ENCODE data around the gene CACTIN.
"Not testable (repeated sequence)": the region's sequence is repeated elsewhere in the genome, so short reads cannot be mapped to it uniquely, and the experiment has no call there.

The CACTIN gene

DNA sequence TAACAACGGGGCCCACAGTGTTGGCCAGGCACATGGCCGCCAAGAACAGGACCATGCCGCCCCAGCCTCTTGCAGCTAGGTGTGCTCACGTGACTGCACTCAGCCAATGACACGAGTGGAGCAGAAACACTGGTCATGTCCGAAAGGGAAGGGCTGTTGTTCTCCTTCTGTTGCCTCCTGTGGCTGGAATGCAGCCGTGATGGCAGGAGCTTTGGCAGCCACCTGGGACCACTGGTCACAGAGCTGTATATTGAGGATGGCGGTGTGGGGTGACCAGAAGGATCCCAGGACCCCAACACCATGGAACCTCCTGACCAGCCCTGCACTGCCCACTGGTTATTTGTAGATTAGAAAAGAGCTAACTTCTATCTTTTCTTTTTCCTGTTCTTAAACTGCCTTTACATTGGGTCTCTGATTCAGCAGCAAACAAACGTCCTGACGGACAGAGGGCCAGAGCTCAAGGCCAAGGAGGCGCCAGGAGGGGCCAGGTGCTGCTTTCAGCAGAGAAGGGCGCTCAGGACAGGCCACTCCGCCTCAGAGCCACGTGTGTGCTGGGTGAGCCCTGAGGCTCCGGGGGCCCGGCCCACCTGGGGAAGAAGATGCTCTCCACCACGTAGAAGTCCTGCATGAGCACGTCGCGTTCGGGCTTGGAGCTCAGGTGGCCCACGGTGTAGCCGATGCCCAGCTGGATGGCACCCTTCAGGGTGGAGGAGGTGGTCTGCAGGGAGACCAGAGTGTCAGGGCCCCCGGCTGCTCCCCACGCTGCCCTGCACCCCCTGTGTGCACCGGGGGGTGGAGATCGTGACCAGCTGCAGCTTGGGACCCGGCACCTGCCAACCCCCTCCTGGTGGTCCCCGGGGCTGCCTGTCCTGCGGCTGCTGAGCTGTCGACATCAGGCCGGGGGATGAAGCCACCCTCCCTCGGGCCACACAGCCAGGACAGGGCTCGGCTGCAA, 35.0 kb upstream of the CACTIN start:
- DNase-seq = no peak

DNA sequence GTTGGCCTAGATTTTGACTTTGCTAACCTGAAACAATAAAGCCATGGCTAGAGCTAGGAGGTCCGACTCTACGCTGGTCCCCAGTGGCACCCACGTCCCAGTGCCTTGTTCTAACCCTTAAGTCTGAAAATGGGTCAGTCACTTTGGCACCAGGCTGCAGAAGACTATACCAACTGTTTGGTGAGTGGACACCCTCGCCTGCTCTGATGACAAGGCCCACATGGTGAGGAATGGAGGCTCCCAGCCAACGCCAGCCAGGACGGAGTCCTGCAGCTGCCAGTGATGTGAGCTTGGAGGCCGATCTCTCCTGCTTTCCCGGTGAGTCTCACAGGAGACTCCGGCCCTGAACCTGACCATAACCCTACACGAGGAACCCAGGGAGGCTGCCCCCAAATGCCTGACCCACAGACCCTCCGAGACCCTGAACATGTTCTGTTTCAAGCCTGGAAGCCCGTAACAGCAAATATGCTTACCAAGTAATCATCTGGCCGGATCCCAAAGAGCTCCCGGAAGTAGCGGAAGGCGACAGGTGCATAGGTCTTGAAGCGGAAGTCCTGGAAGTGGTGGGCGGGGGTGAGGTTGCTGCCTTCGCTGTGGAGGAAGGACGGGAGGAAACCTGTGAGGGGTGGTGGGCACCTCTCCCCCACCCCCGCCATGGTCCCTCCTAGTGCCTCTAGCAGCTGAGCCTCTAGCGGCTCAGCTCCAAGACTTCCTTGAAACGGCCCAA, 34.1 kb upstream of the CACTIN start:
- no peak for DNase-seq

DNA sequence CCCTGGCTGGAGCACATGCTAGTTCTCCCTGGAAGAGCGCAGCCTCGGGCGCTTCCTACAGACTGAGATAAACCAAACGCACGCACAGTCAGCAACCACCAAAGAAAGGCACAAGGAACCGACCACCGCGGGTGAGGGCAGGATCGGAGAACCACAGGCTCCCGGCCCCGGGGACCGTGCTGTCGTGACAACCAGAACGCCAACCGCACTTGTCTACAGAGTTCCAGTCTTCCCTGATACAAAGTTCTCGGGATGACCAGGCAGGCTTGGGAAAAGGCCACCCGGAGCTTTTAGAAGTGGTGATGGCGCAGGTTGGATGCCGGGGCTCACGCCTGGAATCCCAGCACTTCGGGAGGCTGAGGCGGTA, 33.1 kb upstream of the CACTIN start:
- DNase-seq = no peak

DNA sequence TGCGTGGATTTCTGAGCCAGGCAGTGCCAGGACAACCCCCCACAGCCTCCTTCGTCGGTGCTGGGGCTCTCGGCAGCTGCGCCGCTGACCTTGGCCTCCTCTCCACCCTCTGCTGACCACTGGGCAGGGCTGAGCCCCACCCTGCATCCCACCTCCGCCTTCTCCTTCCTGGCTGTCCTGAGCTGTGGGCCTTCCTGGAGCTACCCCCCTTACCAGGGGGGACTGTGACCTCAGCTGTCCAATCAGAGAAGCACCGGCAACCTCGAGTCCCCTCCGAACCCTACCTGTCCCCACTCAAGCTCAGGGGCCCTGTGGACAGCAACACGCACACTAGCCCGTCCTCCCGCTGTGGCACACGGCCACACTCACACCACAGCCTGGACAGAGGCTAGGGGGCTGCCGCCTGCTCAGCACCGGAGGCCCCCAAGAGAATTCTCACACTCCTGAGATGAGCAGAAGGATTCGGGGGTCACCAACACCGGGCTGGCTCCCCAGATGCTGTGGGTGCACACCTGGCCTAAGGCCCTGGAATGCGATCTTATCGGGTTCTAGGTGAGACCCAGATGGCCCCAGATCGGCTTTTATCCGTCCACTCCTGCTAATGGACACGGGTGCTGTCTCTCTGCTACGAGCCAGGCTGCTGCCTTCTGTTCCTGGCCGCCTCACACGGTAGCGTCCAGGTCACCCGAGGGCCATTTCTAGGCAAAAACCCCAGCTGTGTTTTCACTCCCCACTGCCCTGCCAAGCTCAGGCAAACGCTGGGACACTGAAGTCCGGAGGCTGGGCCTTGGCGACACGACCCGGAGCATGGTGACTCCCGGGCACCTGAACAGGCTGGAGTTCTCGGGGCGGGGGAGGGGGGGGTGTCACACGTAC, 32.5 kb upstream of the CACTIN start:
- no peak for DNase-seq

DNA sequence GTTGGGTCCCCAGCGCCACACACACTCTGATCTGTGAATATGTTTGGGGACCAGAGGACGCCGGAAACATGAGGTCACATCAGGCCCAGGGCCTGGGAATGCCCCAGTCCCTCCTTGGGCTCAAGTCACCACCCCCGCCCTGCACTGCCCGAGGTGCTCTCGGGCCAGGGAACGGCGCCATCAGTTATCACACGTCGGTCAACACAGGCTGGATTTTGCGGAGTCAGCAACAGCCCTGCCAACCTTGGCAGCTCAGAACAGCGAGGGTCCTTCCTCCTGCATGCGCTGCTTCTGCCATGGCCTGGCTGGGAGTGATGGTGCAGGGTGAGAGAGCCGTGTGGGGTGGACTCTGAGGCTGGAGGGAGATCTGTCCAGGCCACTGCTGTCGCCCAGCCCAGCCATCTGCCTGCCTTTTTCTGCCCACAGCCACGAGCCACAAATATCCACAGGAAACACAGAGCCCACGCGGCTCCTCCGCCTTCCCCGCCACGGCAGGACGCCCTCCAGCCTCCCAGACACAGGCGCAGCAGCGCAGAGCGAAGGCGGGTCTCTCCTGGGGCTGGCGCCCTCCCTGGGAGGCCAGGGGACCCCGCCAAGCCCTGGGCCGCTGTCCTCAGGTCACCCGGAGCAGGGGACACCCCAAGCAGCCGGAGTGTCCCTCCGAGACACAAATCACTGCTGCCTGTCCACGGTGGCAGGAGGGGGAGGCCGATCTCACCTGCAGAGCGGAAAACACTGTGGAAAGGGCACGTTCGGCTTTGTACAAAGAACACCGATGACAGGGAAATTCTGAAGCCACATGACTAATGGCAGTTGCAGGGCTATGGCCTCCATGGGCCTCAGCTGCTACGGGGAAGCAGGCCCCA, 31.6 kb upstream of the CACTIN start:
- no peak for DNase-seq

DNA sequence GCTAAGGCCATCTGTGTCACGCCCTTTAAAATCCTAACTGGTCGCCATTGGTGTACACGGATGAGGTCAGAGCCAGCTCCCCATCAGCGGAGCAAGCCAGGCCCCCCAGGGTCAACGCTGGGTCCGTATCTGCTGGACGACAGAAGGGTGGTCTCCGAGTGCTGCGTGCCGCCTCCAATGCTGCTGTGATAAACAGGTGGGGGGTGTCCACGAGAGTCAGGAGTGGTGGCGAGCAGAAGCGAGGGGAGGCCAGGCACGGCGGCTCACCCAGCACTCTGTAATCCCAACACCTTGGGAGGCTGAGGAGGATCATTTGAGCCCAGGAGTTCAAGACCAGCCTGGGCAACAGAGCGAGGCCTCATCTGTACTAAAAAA, 30.8 kb upstream of the CACTIN start:
- DNase-seq = no peak

DNA sequence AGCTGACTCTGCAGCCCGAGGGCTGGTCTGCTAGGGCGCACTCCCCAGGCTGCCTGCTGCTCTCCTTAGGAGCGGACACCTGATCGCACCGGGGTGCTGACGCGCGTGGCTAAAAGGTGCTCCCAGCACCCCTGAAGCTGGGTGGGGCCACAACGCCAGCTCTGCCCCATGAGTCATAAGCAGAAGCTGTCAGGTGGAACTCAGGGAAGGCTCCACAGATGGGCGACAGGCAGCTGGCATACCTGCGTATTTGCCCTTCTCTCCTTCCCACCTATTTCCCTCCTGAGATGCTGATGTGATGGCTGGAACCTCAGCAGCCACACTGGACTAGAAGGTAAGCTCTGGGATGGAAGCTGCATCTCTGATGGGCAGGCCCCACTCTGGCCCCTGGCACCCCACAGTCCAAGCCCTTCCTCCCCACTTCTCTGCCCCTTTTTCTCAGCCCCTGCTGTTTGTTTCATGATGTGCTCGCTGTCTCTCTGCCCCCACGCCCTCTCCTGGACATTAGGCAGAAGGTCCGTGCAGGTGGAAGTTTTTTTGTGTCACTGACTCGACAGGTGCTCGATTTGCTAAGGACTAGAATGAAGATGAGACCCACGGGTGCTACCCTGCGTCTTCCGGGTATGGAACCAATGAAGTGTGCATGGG, 30.3 kb upstream of the CACTIN start:
- no peak for DNase-seq

DNA sequence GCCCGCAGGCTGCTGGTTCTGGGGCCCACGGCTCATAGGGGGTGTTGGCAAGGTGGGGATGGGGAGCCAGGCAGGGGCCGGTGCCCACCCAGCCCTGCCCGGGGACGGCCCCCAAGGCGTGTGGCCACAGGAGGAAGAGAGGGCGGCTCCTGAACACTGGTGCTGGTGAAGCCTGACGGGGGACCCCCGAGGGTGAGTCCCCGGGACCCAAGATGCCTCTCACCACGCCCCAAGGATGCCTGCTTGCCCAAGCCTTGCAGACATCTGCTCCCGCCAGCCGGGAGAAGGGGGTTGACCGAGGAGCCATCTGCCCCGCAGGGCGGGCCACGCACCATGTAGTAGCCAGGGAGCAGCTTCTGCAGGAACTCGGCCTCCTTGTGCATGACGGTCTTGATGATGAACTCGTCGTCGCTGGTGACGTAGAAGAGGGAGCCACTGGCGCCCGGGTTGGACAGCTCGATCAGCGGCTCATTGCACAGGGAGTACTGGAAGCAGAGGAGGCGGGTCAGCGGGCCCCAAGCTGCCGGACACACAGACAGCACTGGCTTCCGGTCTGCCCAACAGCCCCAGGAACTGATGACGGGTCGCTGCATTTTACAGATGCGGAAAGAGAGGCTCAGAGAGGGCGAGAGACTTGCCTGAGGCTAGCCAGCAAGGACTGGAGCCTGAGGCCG, 29.6 kb upstream of the CACTIN start:
- no peak for DNase-seq

DNA sequence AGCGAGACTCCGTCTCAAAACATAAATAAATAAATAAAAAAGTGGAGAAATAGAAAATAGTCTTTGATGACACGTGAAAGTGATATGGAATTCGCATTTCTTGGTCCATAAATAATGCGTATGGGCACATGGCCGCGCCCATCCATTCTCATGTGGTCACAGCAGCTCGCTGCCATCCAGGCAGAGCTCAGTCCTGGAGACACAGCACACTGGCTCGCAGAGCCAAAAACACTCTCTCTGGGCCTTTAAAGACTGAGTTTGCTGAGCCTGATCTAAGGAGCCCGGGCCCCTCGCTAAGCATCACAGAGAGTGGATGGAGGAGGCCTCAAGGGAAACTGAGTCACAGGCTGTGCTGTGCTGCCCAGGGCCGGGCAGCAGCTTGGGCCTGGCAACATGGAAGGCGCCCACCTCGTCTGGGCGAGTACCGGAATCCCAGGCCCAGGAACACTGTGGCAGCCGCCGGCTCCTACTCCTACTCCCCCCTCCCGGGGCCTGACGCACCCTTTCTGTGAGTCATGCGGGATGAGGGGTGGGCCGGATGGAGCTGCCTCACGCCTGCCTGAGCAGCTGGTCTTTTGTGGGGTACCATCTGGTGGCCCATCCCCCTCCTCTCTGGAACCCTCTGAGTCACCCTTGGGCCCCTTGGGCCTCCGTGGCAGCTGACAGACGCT, 28.9 kb upstream of the CACTIN start:
- no peak for DNase-seq

DNA sequence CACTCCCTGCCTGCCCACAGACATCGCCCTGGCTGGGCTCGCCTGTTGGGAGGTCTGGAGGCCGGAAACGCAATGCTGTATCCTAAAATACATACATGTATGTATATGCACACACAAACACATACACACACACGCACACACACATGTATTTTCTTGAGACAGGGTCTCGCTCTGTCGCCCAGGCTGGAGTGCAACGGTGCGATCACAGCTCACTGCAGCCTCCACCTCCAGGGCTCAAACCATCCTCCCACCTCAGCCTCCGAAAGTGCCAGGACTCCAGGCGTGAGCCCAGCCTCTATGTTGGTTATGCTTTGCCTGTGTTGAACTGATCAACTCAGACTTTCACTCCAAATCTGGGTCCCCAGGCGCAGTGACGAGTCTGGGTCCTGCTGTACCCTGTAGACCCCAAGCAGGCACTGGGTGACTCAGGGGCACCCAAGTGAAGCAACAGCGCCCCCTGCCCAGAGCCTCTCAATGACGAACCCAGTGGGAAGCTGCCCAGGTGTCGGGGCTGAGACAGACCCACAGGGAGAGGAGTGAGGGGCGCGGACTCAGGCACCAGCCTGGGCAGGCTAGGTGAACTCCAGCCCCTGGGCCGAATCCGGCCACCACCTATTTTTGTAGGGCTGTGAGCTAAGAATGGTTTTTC, 27.4 kb upstream of the CACTIN start:
- DNase-seq = no peak

DNA sequence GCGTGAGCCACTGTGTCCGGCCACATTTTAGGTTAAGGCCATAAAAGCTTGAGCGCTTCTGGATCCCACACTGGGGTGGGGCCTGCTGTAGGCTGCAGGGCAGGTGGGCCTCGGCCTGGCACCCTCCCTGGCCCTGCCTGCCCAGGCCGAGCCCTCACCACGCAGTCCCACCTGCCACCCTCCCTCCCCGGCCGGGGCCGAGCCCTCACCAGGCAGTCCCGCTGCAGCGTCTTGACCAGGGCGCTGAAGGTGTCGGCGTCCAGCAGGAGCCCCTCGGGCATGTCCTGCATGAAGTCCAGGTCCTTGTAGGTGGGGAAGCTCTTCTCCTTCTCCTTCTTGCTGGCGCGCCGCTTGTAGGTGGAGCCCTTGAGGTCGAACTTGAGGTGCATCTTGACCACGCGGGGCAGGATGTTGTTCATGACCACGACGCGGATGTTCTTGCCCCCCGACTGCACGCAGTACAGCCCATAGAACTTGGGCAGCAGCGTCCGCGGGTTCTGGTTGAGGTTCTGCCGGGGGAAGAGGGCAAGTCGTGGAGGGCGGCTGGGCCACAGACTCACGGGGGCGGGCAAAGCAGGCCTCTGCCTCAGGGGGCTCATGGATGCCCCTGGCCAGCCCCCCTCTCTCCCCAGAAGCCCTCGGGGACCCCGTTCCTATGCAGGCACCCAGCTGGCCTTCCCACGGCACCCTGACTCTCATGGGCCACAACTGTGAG, 26.6 kb upstream of the CACTIN start:
- no peak for DNase-seq

DNA sequence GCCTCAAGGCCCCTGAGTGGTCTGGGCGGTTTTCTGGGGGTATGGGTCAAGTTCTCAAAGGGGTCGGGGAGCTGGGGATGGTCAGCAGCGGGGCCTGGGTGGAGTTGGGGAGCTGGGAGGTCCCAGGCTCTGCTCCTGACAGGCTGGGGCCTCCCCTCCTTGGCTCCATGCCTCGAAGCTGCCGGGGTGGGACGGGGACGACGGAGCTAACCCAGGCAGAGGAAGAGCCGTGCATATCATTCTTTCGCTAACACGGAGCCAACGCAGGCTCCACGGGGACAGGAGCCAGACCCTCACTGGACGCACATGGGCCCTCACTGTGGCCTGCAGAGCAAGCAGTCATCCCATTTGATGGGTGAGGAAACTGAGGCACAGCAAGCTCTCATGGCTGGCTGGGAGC, 25.8 kb upstream of the CACTIN start:
- DNase-seq = no peak

DNA sequence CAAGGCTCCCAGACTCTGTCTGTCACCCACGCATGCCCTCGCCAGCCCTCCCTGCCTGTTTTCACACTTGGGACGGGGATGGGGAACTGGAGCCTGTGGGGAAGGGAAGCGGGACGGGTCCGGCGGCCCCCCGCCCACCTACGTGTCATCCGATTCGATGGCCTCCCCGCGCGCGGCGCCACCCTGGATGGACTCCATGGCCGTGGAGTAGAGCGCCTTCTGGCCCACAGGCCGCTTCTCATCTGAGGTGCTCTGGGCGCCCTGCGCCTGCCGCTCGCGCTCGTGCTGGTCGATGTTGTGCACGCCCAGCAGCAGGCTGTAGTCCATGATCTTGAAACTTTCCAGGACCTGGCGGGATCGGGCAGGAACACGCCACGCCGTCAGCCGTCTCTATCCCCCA, 25.1 kb upstream of the CACTIN start:
- no peak for DNase-seq

DNA sequence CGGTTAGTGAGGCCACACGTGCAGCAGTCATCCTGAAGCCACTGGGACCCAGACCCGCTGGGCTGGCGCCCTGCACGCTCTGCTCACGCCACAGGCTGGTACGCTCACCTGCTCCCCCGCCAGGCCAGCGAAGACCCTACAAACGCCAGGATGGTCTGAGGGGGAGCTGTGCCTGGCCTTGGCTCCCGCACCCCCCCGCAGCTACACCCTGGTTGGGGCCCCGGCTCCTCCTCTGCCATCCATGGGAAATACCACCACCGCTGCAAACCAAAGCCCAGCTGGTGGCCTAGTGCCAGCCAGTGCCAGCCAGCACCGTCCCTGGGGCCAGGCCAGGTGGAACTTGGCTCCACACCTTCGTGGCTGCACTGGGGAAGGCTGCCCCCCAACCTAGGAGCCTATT, 23.3 kb upstream of the CACTIN start:
- no peak for DNase-seq

DNA sequence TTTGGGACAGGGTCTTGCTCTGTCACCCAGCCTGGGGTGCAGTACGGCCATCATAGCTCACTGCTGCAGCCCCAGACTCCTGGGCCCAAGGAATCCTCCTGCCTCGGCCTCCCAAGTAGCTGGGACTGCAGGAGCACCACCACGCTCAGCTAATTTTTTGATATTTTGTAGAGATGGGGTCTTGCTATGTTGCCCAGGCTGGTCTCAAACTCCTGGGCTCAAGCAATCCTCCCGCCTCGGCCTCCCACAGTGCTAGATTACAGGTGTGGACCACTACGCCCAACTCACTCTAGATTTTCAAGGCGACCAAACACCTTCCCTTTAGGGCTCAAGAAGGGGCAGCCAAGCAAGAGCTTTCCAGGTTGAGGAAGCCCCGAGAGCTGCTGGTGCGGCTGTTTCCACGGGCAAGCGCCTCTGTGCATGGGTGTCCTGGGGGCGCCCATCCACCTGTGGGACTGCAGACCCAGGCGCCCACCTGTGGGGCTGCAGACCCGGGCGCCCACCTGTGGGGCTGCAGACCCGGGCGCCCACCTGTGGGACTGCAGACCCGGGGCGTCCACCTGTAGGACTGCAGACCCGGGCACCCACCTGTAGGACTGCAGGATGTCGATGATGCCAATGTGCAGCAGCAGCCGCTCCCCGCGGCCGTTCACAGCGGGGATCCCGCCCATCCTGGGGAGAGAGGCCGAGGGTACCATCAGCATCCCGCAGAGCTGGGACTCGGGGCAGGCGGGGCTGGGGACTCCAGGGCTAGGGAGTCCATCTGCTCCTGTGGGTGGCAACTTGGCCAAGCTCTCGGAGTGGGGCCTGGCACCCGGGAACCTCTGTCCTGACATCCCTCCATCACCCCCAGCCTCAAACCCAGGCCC, 21.7 kb upstream of the CACTIN start:
- no peak for DNase-seq

DNA sequence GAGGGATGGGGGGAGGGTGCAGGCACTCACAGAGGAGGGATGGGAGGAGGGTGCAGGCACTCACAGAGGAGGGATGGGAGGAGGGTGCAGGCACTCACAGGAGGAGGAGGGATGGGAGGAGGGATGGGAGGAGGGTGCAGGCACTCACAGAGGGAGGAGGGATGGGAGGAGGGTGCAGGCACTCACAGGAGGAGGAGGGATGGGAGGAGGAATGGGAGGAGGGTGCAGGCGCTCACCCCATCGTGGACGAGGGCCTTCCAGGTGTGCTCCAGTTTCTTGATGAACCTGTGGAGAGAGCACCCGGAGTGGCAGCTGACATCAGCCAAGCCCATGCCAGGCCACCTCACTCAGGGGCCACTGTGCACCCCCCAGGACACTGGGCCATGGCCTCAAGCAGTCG, 20.5 kb upstream of the CACTIN start:
- not testable (repeated sequence) for DNase-seq

DNA sequence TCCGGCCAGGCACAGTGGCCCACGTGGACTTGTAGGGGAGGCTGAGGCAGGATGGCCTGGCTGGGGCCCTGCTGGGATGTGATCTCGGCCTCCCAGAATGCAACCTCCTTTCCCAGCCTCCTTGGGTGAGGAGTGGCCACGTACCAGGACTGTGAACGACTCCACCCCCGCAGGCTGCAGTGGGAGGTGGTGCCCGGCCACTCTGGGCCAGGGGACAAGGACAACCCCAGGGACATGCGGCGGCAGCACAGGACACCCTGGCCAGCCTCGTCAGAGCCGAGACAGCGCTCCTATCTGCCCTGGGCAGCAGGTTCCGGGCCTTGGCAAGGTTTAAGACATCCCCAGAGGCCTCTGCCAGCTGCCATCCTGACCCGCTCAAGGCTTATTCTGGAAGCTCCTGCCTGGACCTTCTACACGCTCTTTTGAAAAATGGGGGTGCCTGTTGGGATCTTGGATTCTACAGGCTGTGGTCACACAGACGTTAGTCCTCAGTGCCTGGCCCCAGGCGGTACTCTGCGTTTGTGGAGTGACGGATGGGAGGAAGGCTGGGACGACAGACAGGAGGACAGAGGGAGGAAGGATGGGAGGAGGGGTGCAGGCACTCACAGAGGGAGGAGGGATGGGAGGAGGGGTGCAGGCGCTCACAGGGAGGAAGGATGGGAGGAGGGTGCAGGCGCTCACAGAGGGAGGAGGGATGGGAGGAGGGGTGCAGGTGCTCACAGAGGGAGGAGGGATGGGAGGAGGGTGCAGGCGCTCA, 19.9 kb upstream of the CACTIN start:
- no peak for DNase-seq

DNA sequence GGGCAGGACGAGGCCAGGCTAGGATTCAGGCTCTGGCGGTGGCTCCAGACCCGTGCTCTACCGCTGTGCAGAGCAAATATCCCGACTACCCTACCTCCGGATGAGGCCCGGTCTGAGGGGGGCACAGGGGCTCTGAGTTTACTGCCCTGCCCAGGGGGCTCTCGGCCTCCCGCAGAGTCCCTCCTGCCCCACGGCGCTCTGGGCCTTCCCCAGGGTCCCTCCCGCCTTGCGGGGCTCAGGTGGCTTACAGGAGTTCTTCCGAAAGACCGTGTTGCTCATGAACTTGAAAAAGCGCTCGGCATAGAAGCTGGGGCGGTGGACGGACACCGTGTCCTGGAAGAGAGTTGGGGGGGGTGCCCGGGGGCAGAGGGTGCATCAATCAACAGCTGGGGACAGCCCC, 19.1 kb upstream of the CACTIN start:
- no peak for DNase-seq

All from activated T-cell treated with anti-CD3 and anti-CD28 coated beads for 4 hours (primary cell).